Measurements from ENCODE around the gene ZNF416. TPM values are rescaled to one million over a fixed set of nuclear protein-coding genes. Genes with fewer than 3 reads are reported as not detected.
A peak's percentile ranks its signal among the peaks of the same experiment; 100 is the strongest.

The ZNF416 gene
- polyA plus RNA-seq, 1 experiment, result 2.9 TPM

DNA sequence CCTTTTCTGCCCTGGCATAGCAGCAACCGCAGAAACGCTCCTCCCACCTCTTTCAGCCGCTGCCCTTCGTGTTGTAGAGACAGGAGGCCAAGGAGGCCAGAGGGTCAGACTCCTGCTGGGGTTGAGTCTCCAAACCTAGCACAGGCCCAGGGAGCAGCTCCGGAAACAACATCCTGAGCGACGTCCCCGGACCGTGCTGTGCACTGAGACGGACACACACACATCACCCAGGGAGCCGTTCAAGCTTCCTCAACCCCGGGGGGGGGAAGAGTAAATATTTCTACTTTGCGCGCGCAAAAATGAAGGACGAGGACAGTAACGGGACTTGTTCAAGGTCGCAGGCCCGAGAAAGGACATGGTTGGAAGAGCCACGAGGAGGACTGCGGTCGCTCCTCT is 19.7 kb downstream of the ZNF416 start:
- Histone ChIP-seq H3K36me3 (ENCODE audit: control insufficient read depth, insufficient read depth, low read length) (peaks cover 14% of the 10 kb centered on the region), H3K27me3 (ENCODE audit: control insufficient read depth, insufficient read depth, low read length) (no peaks in the 10 kb centered on the region), H3K4me3 (ENCODE audit: low read depth, low read length) (peak overlapping the region; percentile 84)
- POLR2A ChIA-PET, result no interaction called here
- CTCF ChIA-PET, result interaction anchor here (0.7 to 1.1 kb wide), 2 partner anchors 13 to 22 kb away, joined by 3 to 5 read pairs; no protein-coding TSS in a partner anchor
- no peak for DNase-seq (ENCODE audit: low read depth)
- TF ChIP-seq CTCF (IDR thresholded peaks at IDR 0.05; ENCODE audit: insufficient read depth, low read depth, low read length), result no peak

DNA sequence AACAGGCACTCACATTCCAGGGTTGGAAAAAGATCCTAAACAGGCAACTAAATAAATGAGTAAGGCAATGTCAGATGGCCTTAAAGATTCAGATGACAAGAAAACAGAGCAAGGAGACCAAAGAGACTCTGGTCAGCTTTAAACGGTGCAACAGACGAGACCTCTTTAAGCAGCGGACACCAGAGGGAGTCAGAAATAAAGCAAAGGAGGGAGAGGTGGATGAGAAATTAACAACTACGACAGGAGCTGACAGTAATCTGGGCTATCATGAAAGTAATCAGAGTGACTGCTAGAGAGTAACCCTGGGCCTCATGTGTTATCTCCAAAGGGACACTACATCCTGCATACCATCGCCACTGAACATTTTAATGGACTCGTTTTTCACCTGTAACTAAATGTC is 20.2 kb downstream of the ZNF416 start:
- no peak for DNase-seq (ENCODE audit: low read depth)
- H3K4me3 ChIP-seq (ENCODE audit: low read depth, low read length), result peak overlapping the region; percentile 84
- peaks cover 14% of the 10 kb centered on the region for H3K36me3 ChIP-seq (ENCODE audit: control insufficient read depth, insufficient read depth, low read length)
- peak; percentile 23; the same call in 1 of the 2 replicates for TF ChIP-seq CTCF (IDR thresholded peaks at IDR 0.05; ENCODE audit: insufficient read depth, low read depth, low read length)
- ChIA-PET POLR2A (no interaction called here), CTCF (interaction anchor here (1.0 to 1.1 kb wide), 2 partner anchors 22 to 597 kb away, joined by 5 to 6 read pairs; no protein-coding TSS in a partner anchor)
- no peaks in the 10 kb centered on the region for H3K27me3 ChIP-seq (ENCODE audit: control insufficient read depth, insufficient read depth, low read length)

DNA sequence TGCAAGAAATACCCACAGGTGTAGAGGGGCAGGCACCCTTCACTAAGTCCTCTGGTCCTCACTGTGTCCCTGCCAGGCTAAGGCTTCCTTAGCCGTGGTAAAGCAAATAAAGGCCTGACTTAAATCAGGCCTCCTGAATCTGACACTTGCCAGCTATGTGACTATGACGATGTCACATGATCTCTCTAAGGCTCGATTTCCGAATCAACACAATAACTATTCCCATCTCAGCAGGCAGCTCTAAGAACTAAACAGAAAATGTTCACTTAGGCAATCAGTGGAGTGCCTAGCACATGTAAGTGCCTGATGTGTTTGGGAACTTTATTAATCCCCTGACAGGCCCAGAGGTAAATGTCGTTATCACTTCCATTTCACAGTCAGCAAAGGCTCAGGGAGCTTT is 21.1 kb downstream of the ZNF416 start:
- Histone ChIP-seq H3K36me3 (ENCODE audit: control insufficient read depth, insufficient read depth, low read length) (peaks cover 15% of the 10 kb centered on the region), H3K27me3 (ENCODE audit: control insufficient read depth, insufficient read depth, low read length) (no peaks in the 10 kb centered on the region), H3K4me3 (ENCODE audit: low read depth, low read length) (no peak overlapping the region)
- POLR2A ChIA-PET, result no interaction called here
- TF ChIP-seq CTCF (IDR thresholded peaks at IDR 0.05; ENCODE audit: insufficient read depth, low read depth, low read length), result no peak
- no peak for DNase-seq (ENCODE audit: low read depth)
- CTCF ChIA-PET, result interaction anchor here (1.0 kb wide), 1 partner anchor 598 kb away, joined by 6 read pairs; no protein-coding TSS in a partner anchor

GRCh38 chr19:57552432-57552831 is 26.3 kb downstream of the ZNF416 start:
- no peak for DNase-seq (ENCODE audit: low read depth)
- no peaks in the 10 kb centered on the region for H3K27me3 ChIP-seq (ENCODE audit: control insufficient read depth, insufficient read depth, low read length)
- CTCF ChIA-PET, result no interaction called here
- peaks cover 37% of the 10 kb centered on the region for H3K36me3 ChIP-seq (ENCODE audit: control insufficient read depth, insufficient read depth, low read length)
- TF ChIP-seq CTCF (IDR thresholded peaks at IDR 0.05; ENCODE audit: insufficient read depth, low read depth, low read length), result no peak
- POLR2A ChIA-PET, result no interaction called here
- no peak overlapping the region for H3K4me3 ChIP-seq (ENCODE audit: low read depth, low read length)

GRCh38 chr19:57546513-57546912 is 32.2 kb downstream of the ZNF416 start:
- ChIA-PET CTCF (no interaction called here), POLR2A (no interaction called here)
- no peaks in the 10 kb centered on the region; the same call in 1 of the 2 replicates for H3K27me3 ChIP-seq (ENCODE audit: control insufficient read depth, insufficient read depth, low read length)
- DNase-seq (ENCODE audit: low read depth), result no peak
- peaks cover 29% of the 10 kb centered on the region for H3K36me3 ChIP-seq (ENCODE audit: control insufficient read depth, insufficient read depth, low read length)
- H3K4me3 ChIP-seq (ENCODE audit: low read depth, low read length), result no peak overlapping the region
- TF ChIP-seq CTCF (IDR thresholded peaks at IDR 0.05; ENCODE audit: insufficient read depth, low read depth, low read length), result no peak
